SU-DHL-6 (cell line): ENCODE data around the gene BBS7.

Experiments
- CTCF ChIP-seq: fragments of 200-600 bp; sonication (generic); IDR thresholded peaks from one replicate; pipeline ENCODE4 v1.5.1; 2017; ENCODE audit warnings: antibody characterized with exemption, mild to moderate bottlenecking, low read length, moderate library complexity; ENCODE audit not compliant: insufficient read depth, poor library complexity, severe bottlenecking
- EZH2phosphoT487 ChIP-seq: fragments of 200-600 bp; sonication (generic), shearing (Covaris generic); conservative IDR thresholded peaks from 2 replicates; pipeline ENCODE4 v1.6.1; 2018; ENCODE audit warnings: mild to moderate bottlenecking, antibody characterized with exemption, low read length, moderate library complexity, mixed read lengths

- TF ChIP-seq CTCF = no peak
- no peak for TF ChIP-seq EZH2phosphoT487
These were observed 59.2 kb downstream of the BBS7 start for GRCh38 chr4:121811122-121811521.
